GM12865 (cell line): Measurements from ENCODE around the gene FGD6.
A peak's percentile ranks its signal among the peaks of the same experiment; 100 is the strongest.

Experiments
- DNase-seq: peaks from one replicate; pipeline ENCODE4 v3.0.0; 2010; ENCODE audit warnings: low read depth
- H3K4me3 ChIP-seq: 2 replicates; pipeline ENCODE4 v1.5.1; 2011; ENCODE audit warnings: mild to moderate bottlenecking, low read depth, low read length, control low read depth
- CTCF ChIP-seq: IDR thresholded peaks from 2 replicates; pipeline ENCODE4 v1.5.1; 2011; ENCODE audit warnings: low read length, control low read depth, low read depth, inconsistent platforms; ENCODE audit not compliant: insufficient read depth; ENCODE audit errors: missing control alignments

Gene FGD6

GRCh38 chr12:95205685-95206084 is 11.6 kb downstream of the FGD6 start:
- DNase-seq, result peak; percentile 49
- no peak for TF ChIP-seq CTCF
- H3K4me3 ChIP-seq, result no peak overlapping the region

- no peak for DNase-seq
- no peak overlapping the region for H3K4me3 ChIP-seq
- no peak for TF ChIP-seq CTCF
Observed at GRCh38 chr12:95205016-95205624, 12.1 kb downstream of the FGD6 start.

- peak overlapping the region; percentile 44 for H3K4me3 ChIP-seq
Observed at GRCh38 chr12:95204141-95204866, 13.0 kb downstream of the FGD6 start.

DNA sequence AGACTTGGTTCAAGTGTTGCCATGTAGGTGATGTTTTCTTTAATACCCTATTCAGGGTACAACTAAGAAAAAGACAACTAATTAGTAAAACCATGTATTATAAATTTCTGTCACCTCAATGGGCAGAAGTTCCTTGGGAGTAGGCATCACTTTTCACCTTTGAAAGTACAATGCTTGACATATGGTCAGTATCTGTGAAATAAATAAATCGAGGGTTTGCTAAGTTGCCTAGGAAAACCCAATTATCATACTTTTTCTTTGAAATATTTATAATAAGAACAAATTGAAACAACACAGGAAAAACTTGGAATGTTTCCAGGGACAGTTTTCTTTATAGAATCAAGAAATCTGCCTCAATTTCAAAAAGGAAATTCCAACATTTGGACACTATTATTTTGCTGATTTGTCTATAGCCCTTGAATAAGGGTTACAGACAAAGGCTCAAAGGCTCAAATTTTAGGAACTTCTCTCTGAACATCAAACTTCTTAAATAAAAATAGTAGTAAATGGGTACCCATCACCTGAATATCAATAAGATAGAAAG is 13.7 kb downstream of the FGD6 start:
- DNase-seq, result no peak
- peak overlapping the region; percentile 44 for H3K4me3 ChIP-seq
- no peak for TF ChIP-seq CTCF

More at GRCh38 chr12:95204141-95204866, 13.0 kb downstream of the FGD6 start:
- peak; percentile 77 for DNase-seq
- no peak for TF ChIP-seq CTCF

- peak; percentile 54 for DNase-seq
- H3K4me3 ChIP-seq, result peak overlapping the region; percentile 35
- no peak for TF ChIP-seq CTCF
Observed at GRCh38 chr12:95202691-95203486, 14.4 kb downstream of the FGD6 start.

GRCh38 chr12:95201056-95201670 is 16.1 kb downstream of the FGD6 start:
- peak; percentile 30 for DNase-seq
- H3K4me3 ChIP-seq, result peak overlapping the region; percentile 41

More at GRCh38 chr12:95201056-95201670, 16.1 kb downstream of the FGD6 start:
- no peak for TF ChIP-seq CTCF
